H9 (cell line): ENCODE results near the gene PAMR1. TPM values are rescaled to one million over a fixed set of nuclear protein-coding genes. Genes with fewer than 3 reads are reported as not detected.

ENCODE experiments used
- DNase-seq: peaks from one replicate; pipeline ENCODE4 v3.0.0-alpha.2; 2017
- H2AFZ ChIP-seq: one replicate; pipeline ENCODE4 v1.6.1; 2013; ENCODE audit warnings: mild to moderate bottlenecking, low read length, control low read depth, moderate library complexity
- H2AK5ac ChIP-seq: 2 replicates; pipeline ENCODE4 v1.6.1; 2013; ENCODE audit warnings: low read length, control low read depth, mixed read lengths; ENCODE audit not compliant: insufficient read length
- H2BK120ac ChIP-seq: one replicate; pipeline ENCODE4 v1.6.1; 2013; ENCODE audit warnings: low read depth, mild to moderate bottlenecking, low read length, control low read depth, inconsistent platforms; ENCODE audit not compliant: poor library complexity, severe bottlenecking
- H2BK12ac ChIP-seq: 2 replicates; pipeline ENCODE4 v1.6.1; 2013; ENCODE audit warnings: low read length, control low read depth, mixed read lengths, low read depth; ENCODE audit not compliant: insufficient read length
- H2BK15ac ChIP-seq: 2 replicates; pipeline ENCODE4 v1.6.1; 2013; ENCODE audit warnings: low read depth, low read length, control low read depth
- H2BK20ac ChIP-seq: one replicate; pipeline ENCODE4 v1.6.1; 2013; ENCODE audit warnings: low read depth, mild to moderate bottlenecking, low read length, control low read depth, inconsistent platforms; ENCODE audit not compliant: poor library complexity, severe bottlenecking
- H2BK5ac ChIP-seq: 2 replicates; pipeline ENCODE4 v1.6.1; 2013; ENCODE audit warnings: low read length, control low read depth, mixed read lengths; ENCODE audit not compliant: insufficient read length
- H3K14ac ChIP-seq: 2 replicates; pipeline ENCODE4 v1.6.1; 2013; ENCODE audit warnings: low read length, control low read depth; ENCODE audit not compliant: insufficient read depth
- H3K18ac ChIP-seq: 2 replicates; pipeline ENCODE4 v1.6.1; 2013; ENCODE audit warnings: low read depth, mild to moderate bottlenecking, mixed read lengths, low read length, control low read depth; ENCODE audit not compliant: insufficient read length
- H3K23ac ChIP-seq: 2 replicates; pipeline ENCODE4 v1.6.1; 2013; ENCODE audit warnings: low read length, control low read depth, mixed read lengths, low read depth; ENCODE audit not compliant: insufficient read length
- H3K23me2 ChIP-seq: 2 replicates; pipeline ENCODE4 v1.6.1; 2013; ENCODE audit warnings: low read depth, mild to moderate bottlenecking, mixed read lengths, low read length, control low read depth; ENCODE audit not compliant: insufficient read length, poor library complexity, severe bottlenecking
- H3K27ac ChIP-seq: 2 replicates; pipeline ENCODE4 v1.5.1; 2013; ENCODE audit warnings: low read length, control low read depth, mixed read lengths, low read depth; ENCODE audit not compliant: insufficient read length
- H3K27me3 ChIP-seq: 2 replicates; pipeline ENCODE4 v1.6.1; 2013; ENCODE audit warnings: low read length, control low read depth, inconsistent platforms; ENCODE audit not compliant: insufficient read depth
- H3K4ac ChIP-seq: 2 replicates; pipeline ENCODE4 v1.6.1; 2013; ENCODE audit warnings: low read depth, mild to moderate bottlenecking, control low read depth, inconsistent platforms, low read length, moderate library complexity
- H3K4me1 ChIP-seq: 2 replicates; pipeline ENCODE4 v1.6.1; 2013; ENCODE audit warnings: low read length, control low read depth, inconsistent platforms; ENCODE audit not compliant: insufficient read depth
- H3K4me2 ChIP-seq: 2 replicates; pipeline ENCODE4 v1.6.1; 2013; ENCODE audit warnings: low read length, control low read depth, mixed read lengths; ENCODE audit not compliant: insufficient read length, insufficient read depth
- H3K56ac ChIP-seq: 2 replicates; pipeline ENCODE4 v1.6.1; 2013; ENCODE audit warnings: low read depth, mild to moderate bottlenecking, mixed read lengths, low read length, control low read depth; ENCODE audit not compliant: insufficient read length
- H3K79me1 ChIP-seq: 2 replicates; pipeline ENCODE4 v1.6.1; 2013; ENCODE audit warnings: low read depth, mild to moderate bottlenecking, moderate library complexity, low read length, control low read depth, inconsistent platforms; ENCODE audit not compliant: insufficient read depth, poor library complexity, severe bottlenecking
- H3K79me2 ChIP-seq: 2 replicates; pipeline ENCODE4 v1.6.1; 2013; ENCODE audit warnings: low read length, control low read depth, inconsistent platforms; ENCODE audit not compliant: insufficient read depth
- H3K9ac ChIP-seq: 2 replicates; pipeline ENCODE4 v1.6.1; 2013; ENCODE audit warnings: low read length, control low read depth, mixed read lengths; ENCODE audit not compliant: insufficient read length; ENCODE audit errors: extremely low read depth
- H3K9me3 ChIP-seq: one replicate; pipeline ENCODE4 v1.6.1; 2013; ENCODE audit warnings: low read depth, low read length, inconsistent platforms; ENCODE audit not compliant: control insufficient read depth
- H3T11ph ChIP-seq: one replicate; pipeline ENCODE4 v1.6.1; 2013; ENCODE audit warnings: mild to moderate bottlenecking, low read length, control low read depth, inconsistent platforms
- H4K20me1 ChIP-seq: one replicate; pipeline ENCODE4 v1.6.1; 2013; ENCODE audit not compliant: control insufficient read depth, insufficient read length, insufficient read depth
- H4K5ac ChIP-seq: 2 replicates; pipeline ENCODE4 v1.6.1; 2013; ENCODE audit warnings: low read depth, mild to moderate bottlenecking, mixed read lengths, low read length, control low read depth; ENCODE audit not compliant: insufficient read length
- H4K8ac ChIP-seq: replicated peaks from 2 replicates; pipeline ENCODE4 v1.6.1; 2013; ENCODE audit warnings: low read length, control low read depth, mixed read lengths, low read depth; ENCODE audit not compliant: insufficient read length
- H4K91ac ChIP-seq: 2 replicates; pipeline ENCODE4 v1.6.1; 2013; ENCODE audit warnings: low read depth, mild to moderate bottlenecking, moderate library complexity, mixed read lengths, low read length, control low read depth; ENCODE audit not compliant: insufficient read length
- H3K27ac Mint-ChIP-seq, 3 experiments: 2 replicates in 2 of 3; 3 replicates in 1 of 3; pipeline ENCODE4 v1.8.0; 2020 to 2021; ENCODE audit warnings: mixed read lengths in 3 of 3, mild to moderate bottlenecking in 1 of 3, moderate library complexity in 1 of 3
- H3K27me3 Mint-ChIP-seq: 2 replicates; pipeline ENCODE4 v1.8.0; 2021; ENCODE audit warnings: low read depth, mild to moderate bottlenecking, moderate library complexity, mixed read lengths
- H3K36me3 Mint-ChIP-seq, 3 experiments: 2 replicates in 2 of 3; 3 replicates in 1 of 3; pipeline ENCODE4 v1.8.0; 2020 to 2021; ENCODE audit warnings: low read depth in 3 of 3, mixed read lengths in 3 of 3; ENCODE audit not compliant: insufficient read depth in 1 of 3
- H3K4me1 Mint-ChIP-seq, 2 experiments: 2 replicates each; pipeline ENCODE4 v1.8.0; 2020; ENCODE audit warnings: mixed read lengths in 2 of 2
- H3K4me3 Mint-ChIP-seq, 2 experiments: 2 replicates in 1 of 2; 3 replicates in 1 of 2; pipeline ENCODE4 v1.8.0; 2020 to 2021; ENCODE audit warnings: mild to moderate bottlenecking in 2 of 2, mixed read lengths in 2 of 2, moderate library complexity in 1 of 2
- H3K9me3 Mint-ChIP-seq, 2 experiments: 2 replicates in 1 of 2; 3 replicates in 1 of 2; pipeline ENCODE4 v1.8.0; 2020; ENCODE audit warnings: mild to moderate bottlenecking in 2 of 2, mixed read lengths in 2 of 2, moderate library complexity in 1 of 2
- CTCF ChIP-seq: fragments of 200-600 bp; sonication (generic); conservative IDR thresholded peaks from 3 replicates; pipeline ENCODE4 v1.8.0; 2021; ENCODE audit warnings: antibody characterized with exemption, mild to moderate bottlenecking
- WGBS: extraction: QIAGEN DNeasy Blood & Tissue Kit; methylation state at CpG from one replicate; pipeline ENCODE4 v1.1.7; 2013; ENCODE audit warnings: missing lambda C conversion rate, low lambda C conversion rate, mixed read lengths; ENCODE audit not compliant: insufficient read length; ENCODE audit errors: extremely low coverage; 5-methylcytosine and 5-hydroxymethylcytosine counted together
- total RNA-seq: library from RNA; stranded (reverse); gene quantifications from 2 replicates; pipeline ENCODE4 v1.2.1, GENCODE V29; 2021

Gene PAMR1
- total RNA-seq, 1 experiment from 2014 or later, result 2.4 TPM

- Histone ChIP-seq H2AK5ac (no peak overlapping the region), H3K4me1 (no peaks in the 10 kb centered on the region), H3T11ph (no peak overlapping the region), H4K5ac (no peak overlapping the region), H3K79me2 (no peaks in the 10 kb centered on the region), H3K4ac (no peak overlapping the region), H3K27me3 (peaks cover 34% of the 10 kb centered on the region), H3K23ac (no peak overlapping the region), H2BK12ac (no peak overlapping the region), H3K9me3 (no peaks in the 10 kb centered on the region), H3K9ac (no peak overlapping the region), H2BK20ac (no peak overlapping the region), H3K18ac (no peak overlapping the region), H3K4me2 (no peak overlapping the region), H2BK15ac (no peak overlapping the region), H4K8ac (no peak overlapping the region), H4K20me1 (no peaks in the 10 kb centered on the region), H2BK5ac (no peak overlapping the region), H2AFZ (no peak overlapping the region), H3K56ac (no peak overlapping the region), H3K14ac (no peak overlapping the region), H3K27ac (no peak overlapping the region), H3K23me2 (peaks cover 19% of the 10 kb centered on the region), H3K79me1 (no peaks in the 10 kb centered on the region), H4K91ac (no peak overlapping the region), H2BK120ac (no peak overlapping the region)
- Mint-ChIP-seq H3K9me3 (no peaks in the 10 kb centered on the region), H3K27me3 (peaks cover 91% of the 10 kb centered on the region), H3K27ac (no peak overlapping the region), H3K4me1 (peaks cover 11% of the 10 kb centered on the region in 2 experiments; a peak in 3 of 4 replicates), H3K36me3 (no peaks in the 10 kb centered on the region), H3K4me3 (no peak overlapping the region)
- WGBS, result no CpG with 5 or more reads among the region's 2 CpGs
- DNase-seq, result no peak
- TF ChIP-seq CTCF, result no peak
Measured at GRCh38 chr11:35415487-35415886, 109.9 kb downstream of the PAMR1 start.
